Sigmoid colon (tissue), 7 donors: Measurements from ENCODE around the gene ANXA2. TPM values are rescaled to one million over a fixed set of nuclear protein-coding genes. Genes with fewer than 3 reads are reported as not detected.
A peak's percentile ranks its signal among the peaks of the same experiment; 100 is the strongest.

Experiments used
- DNase-seq: peaks from one replicate; pipeline ENCODE4 v3.0.0-alpha.2; 2019
- H3K27ac ChIP-seq, 4 donors: fragments of 200-600 bp; sonication (generic); one replicate each; pipeline ENCODE4 v1.5.1; 2016 to 2019; ENCODE audit warnings: mild to moderate bottlenecking in 1 of 4
- H3K27me3 ChIP-seq, 3 donors: fragments of 200-600 bp; sonication (generic); one replicate each; pipeline ENCODE4 v1.5.1; 2019; ENCODE audit warnings: mild to moderate bottlenecking in 1 of 3
- H3K36me3 ChIP-seq, 4 donors: fragments of 200-600 bp; sonication (generic); one replicate each; pipeline ENCODE4 v1.5.1; 2016 to 2019
- H3K4me1 ChIP-seq, 4 donors: fragments of 200-600 bp; sonication (generic); one replicate each; pipeline ENCODE4 v1.5.1; 2017 to 2019
- H3K4me3 ChIP-seq, 4 donors: fragments of 200-600 bp; sonication (generic); one replicate each; pipeline ENCODE4 v1.5.1; 2017 to 2019; ENCODE audit warnings: mild to moderate bottlenecking in 2 of 4, moderate library complexity in 1 of 4
- H3K9me3 ChIP-seq, 4 donors: fragments of 200-600 bp in 3 of 4; sonication (generic) in 3 of 4; one replicate each; pipeline versions ENCODE4 v1.5.1 to v1.6.1; 2013 to 2019
- CTCF ChIP-seq, 4 experiments: fragments of 450-650 bp in 3 of 4; fragments of 200-600 bp in 1 of 4; IDR thresholded peaks; one replicate each; pipeline ENCODE4 v1.5.1; 2016 to 2019; ENCODE audit warnings: antibody characterized with exemption in 4 of 4, mild to moderate bottlenecking in 3 of 4, moderate library complexity in 2 of 4
- EP300 ChIP-seq, 4 donors: sonication (generic); formaldehyde crosslinking; IDR thresholded peaks; one replicate each; pipeline ENCODE4 v1.6.1; 2017; ENCODE audit warnings: antibody characterized with exemption in 4 of 4
- POLR2A ChIP-seq, 2 donors: fragments of 450-650 bp; IDR thresholded peaks; one replicate each; pipeline ENCODE4 v1.6.1; 2016; ENCODE audit warnings: antibody characterized with exemption in 2 of 2, mild to moderate bottlenecking in 2 of 2, moderate library complexity in 2 of 2
- POLR2AphosphoS5 ChIP-seq, 4 donors: sonication (generic); formaldehyde crosslinking; IDR thresholded peaks; one replicate each; pipeline ENCODE4 v1.6.1; 2017; ENCODE audit warnings: antibody characterized with exemption in 4 of 4
- WGBS, 2 donors: extraction: QIAGEN DNeasy Blood & Tissue Kit; methylation state at CpG; one replicate each; pipeline ENCODE4 v1.1.7; 2013; 5-methylcytosine and 5-hydroxymethylcytosine counted together
- intact Hi-C: fragments of 100-400 bp; cut with DNase I; formaldehyde crosslinking; loops from one replicate; pipeline ENCODE4 v1.15.1; 2023
- polyA plus RNA-seq, 3 donors: library from polyadenylated mRNA; stranded (reverse); fragments of 200-250 nt; gene quantifications; one replicate each; pipeline ENCODE4 v1.2.3, GENCODE V29; 2013
- total RNA-seq, 4 donors: library from RNA; depleted of rRNA; stranded (reverse); fragments of >200 nt; gene quantifications; one replicate each; pipeline ENCODE4 v1.1.0, GENCODE V29; 2016
- donor health status: healthy with polysubstance abuse.
- donor health status: Bipolar disorder and iron deficiency.
- donor health status: healthy.

The ANXA2 gene
- total and polyA plus RNA-seq, 7 donors, result 157 to 3,307 (median 366) TPM

GRCh38 chr15:60399246-60399915, 1.6 kb upstream of the ANXA2 start:
- Histone ChIP-seq H3K27ac (peak overlapping the region; percentile 95 to 99 (median 98)), H3K27me3 (no peaks in the 10 kb centered on the region), H3K36me3 (no peaks in the 10 kb centered on the region), H3K4me3 (peak overlapping the region in 1 of 4 donors; percentile 99), H3K9me3 (no peaks in the 10 kb centered on the region), H3K4me1 (peaks cover 3 to 31% (median 24%) of the 10 kb centered on the region in 4 donors)
- DNase-seq, result peak; percentile 68
- intact Hi-C loops, result loop anchor here (2.0 kb wide), 1 partner anchor 79 kb away; the partner anchor contains the start of gene ICE2
- no peak for TF ChIP-seq CTCF (IDR thresholded peaks at IDR 0.05)
- no peak for TF ChIP-seq POLR2A (IDR thresholded peaks at IDR 0.05)
- TF ChIP-seq EP300 (IDR thresholded peaks at IDR 0.05), result no peak
- TF ChIP-seq POLR2AphosphoS5 (IDR thresholded peaks at IDR 0.05), result no peak
- 41 to 61% methylated on average over 21 of the region's 21 CpGs for WGBS, 2 donors

- peaks cover 3 to 54% (median 45%) of the 10 kb centered on the region in 4 donors for H3K4me1 ChIP-seq
- WGBS, 2 donors, result 0 to 4% methylated on average over 37 of the region's 37 CpGs
- peak; percentile 83 for DNase-seq
Observed at GRCh38 chr15:60396958-60397771, 621 bp downstream of the ANXA2 start.

GRCh38 chr15:60396560-60396957, 1.2 kb downstream of the ANXA2 start:
- WGBS, 2 donors, result 8 to 41% methylated on average over 5 of the region's 5 CpGs
- no peaks in the 10 kb centered on the region for H3K9me3 ChIP-seq
- peaks cover 3 to 60% (median 51%) of the 10 kb centered on the region in 4 donors for H3K4me1 ChIP-seq
- H3K4me3 ChIP-seq, result peak overlapping the region; percentile 78 to 99 (median 96)
- DNase-seq, result no peak
- TF ChIP-seq POLR2A (IDR thresholded peaks at IDR 0.05) (no peak), POLR2AphosphoS5 (IDR thresholded peaks at IDR 0.05) (no peak), EP300 (IDR thresholded peaks at IDR 0.05) (no peak), CTCF (IDR thresholded peaks at IDR 0.05) (no peak)
- no peaks in the 10 kb centered on the region for H3K27me3 ChIP-seq
- intact Hi-C loops, result no loop called here
- peak overlapping the region; percentile 95 to 99 (median 98) for H3K27ac ChIP-seq
- no peaks in the 10 kb centered on the region for H3K36me3 ChIP-seq

More at GRCh38 chr15:60396958-60397771, 621 bp downstream of the ANXA2 start:
- no peaks in the 10 kb centered on the region for H3K9me3 ChIP-seq
- H3K27ac ChIP-seq, result peak overlapping the region; percentile 95 to 99 (median 98)
- H3K36me3 ChIP-seq, result no peaks in the 10 kb centered on the region
- intact Hi-C loops, result no loop called here
- peak overlapping the region; percentile 78 to 99 (median 96) for H3K4me3 ChIP-seq
- TF ChIP-seq CTCF (IDR thresholded peaks at IDR 0.05), result no peak
- peak; percentile 39 to 67 (median 41) for TF ChIP-seq POLR2AphosphoS5 (IDR thresholded peaks at IDR 0.05)
- no peaks in the 10 kb centered on the region for H3K27me3 ChIP-seq

GRCh38 chr15:60396100-60396499, 1.7 kb downstream of the ANXA2 start:
- TF ChIP-seq POLR2AphosphoS5 (IDR thresholded peaks at IDR 0.05) (no peak), POLR2A (IDR thresholded peaks at IDR 0.05) (no peak), CTCF (IDR thresholded peaks at IDR 0.05) (no peak), EP300 (IDR thresholded peaks at IDR 0.05) (no peak)
- no peaks in the 10 kb centered on the region for H3K27me3 ChIP-seq
- H3K4me3 ChIP-seq, result peak overlapping the region in 3 of 4 donors; percentile 78 to 99 (median 95)
- no peaks in the 10 kb centered on the region for H3K36me3 ChIP-seq
- 72 to 81% methylated on average over 12 of the region's 12 CpGs for WGBS, 2 donors
- H3K4me1 ChIP-seq, result peaks cover 3 to 64% (median 56%) of the 10 kb centered on the region in 4 donors
- DNase-seq, result no peak
- peak overlapping the region; percentile 95 to 99 (median 98) for H3K27ac ChIP-seq
- intact Hi-C loops, result no loop called here
- H3K9me3 ChIP-seq, result no peaks in the 10 kb centered on the region
